Measurements from ENCODE around the gene EPS8L3.

EPS8L3 gene

GRCh38 chr1:109726728-109727373 is 36.9 kb downstream of the EPS8L3 start:
- Histone ChIP-seq H3K4me3 (ENCODE audit: low read depth in 1 of 2, low read length in 1 of 2) (no peak overlapping the region), H3K9me3 (no peaks in the 10 kb centered on the region), H3K27me3 (no peaks in the 10 kb centered on the region), H3K4me1 (ENCODE audit: control insufficient read depth in 1 of 2, insufficient read depth in 1 of 2, low read depth in 1 of 2, low read length in 1 of 2) (no peaks in the 10 kb centered on the region), H3K36me3 (no peaks in the 10 kb centered on the region), H3K27ac (no peak overlapping the region)
- no peak for TF ChIP-seq CTCF (IDR thresholded peaks at IDR 0.05)

- H3K4me1 ChIP-seq (ENCODE audit: control insufficient read depth in 1 of 2, insufficient read depth in 1 of 2, low read depth in 1 of 2, low read length in 1 of 2), result no peaks in the 10 kb centered on the region
- no peak overlapping the region for H3K27ac ChIP-seq
- TF ChIP-seq CTCF (IDR thresholded peaks at IDR 0.05), result no peak
- H3K9me3 ChIP-seq, result no peaks in the 10 kb centered on the region
- H3K36me3 ChIP-seq, result no peaks in the 10 kb centered on the region
- no peaks in the 10 kb centered on the region for H3K27me3 ChIP-seq
- no peak overlapping the region for H3K4me3 ChIP-seq (ENCODE audit: low read depth in 1 of 2, low read length in 1 of 2)
Observed at GRCh38 chr1:109726007-109726406, 37.7 kb downstream of the EPS8L3 start.

- Histone ChIP-seq H3K4me3 (ENCODE audit: low read depth in 1 of 2, low read length in 1 of 2) (no peak overlapping the region), H3K36me3 (no peaks in the 10 kb centered on the region), H3K27me3 (no peaks in the 10 kb centered on the region), H3K27ac (no peak overlapping the region), H3K4me1 (ENCODE audit: control insufficient read depth in 1 of 2, insufficient read depth in 1 of 2, low read depth in 1 of 2, low read length in 1 of 2) (no peaks in the 10 kb centered on the region), H3K9me3 (no peaks in the 10 kb centered on the region)
- no peak for TF ChIP-seq CTCF (IDR thresholded peaks at IDR 0.05)
Observed at GRCh38 chr1:109725510-109725909, 38.2 kb downstream of the EPS8L3 start.

GRCh38 chr1:109724933-109725332 is 38.8 kb downstream of the EPS8L3 start:
- Histone ChIP-seq H3K27me3 (no peaks in the 10 kb centered on the region), H3K36me3 (no peaks in the 10 kb centered on the region), H3K4me1 (ENCODE audit: control insufficient read depth in 1 of 2, insufficient read depth in 1 of 2, low read depth in 1 of 2, low read length in 1 of 2) (no peaks in the 10 kb centered on the region), H3K9me3 (no peaks in the 10 kb centered on the region), H3K27ac (no peak overlapping the region), H3K4me3 (ENCODE audit: low read depth in 1 of 2, low read length in 1 of 2) (no peak overlapping the region)
- TF ChIP-seq CTCF (IDR thresholded peaks at IDR 0.05), result no peak

GRCh38 chr1:109722908-109723691 is 40.6 kb downstream of the EPS8L3 start:
- Histone ChIP-seq H3K27me3 (no peaks in the 10 kb centered on the region), H3K4me3 (ENCODE audit: low read depth in 1 of 2, low read length in 1 of 2) (no peak overlapping the region), H3K9me3 (no peaks in the 10 kb centered on the region), H3K27ac (no peak overlapping the region), H3K36me3 (no peaks in the 10 kb centered on the region), H3K4me1 (ENCODE audit: control insufficient read depth in 1 of 2, insufficient read depth in 1 of 2, low read depth in 1 of 2, low read length in 1 of 2) (no peaks in the 10 kb centered on the region)
- no peak for TF ChIP-seq CTCF (IDR thresholded peaks at IDR 0.05)
